K562 (cell line): ENCODE measurements around the gene ZBTB7A. TPM values are rescaled to one million over a fixed set of nuclear protein-coding genes. Genes with fewer than 3 reads are reported as not detected.

Source experiments
- ATAC-seq: fragments of 200-7000 bp; cut with Tn5 transposase; 3 replicates; pipeline ENCODE4 v1.9.1; 2020; ENCODE audit warnings: moderate library complexity
- BruUV-seq: library from RNA; stranded (reverse); fragments of 400-500 nt; replicated peaks from 2 replicates; lab custom pipeline; 2021; lab: Mats Ljungman, UMichigan
- CTCF ChIA-PET: fragments of 300-600 bp; formaldehyde crosslinking; extraction: SDS; loops from one replicate; lab custom pipeline; 2021; ENCODE audit warnings: low intra/inter-chr PET ratio; lab: Yijun Ruan, JAX
- POLR2A ChIA-PET: fragments of 300-600, 350-650 bp; sonication (Branson Sonifier 250); formaldehyde crosslinking; extraction: SDS; loops from one replicate; lab custom pipeline; 2021; ENCODE audit warnings: antibody characterized with exemption, inconsistent platforms; lab: Yijun Ruan, JAX
- DNase-seq, 4 experiments: peaks; one replicate each; pipeline versions ENCODE4 v3.0.0 to v3.0.0-alpha.2; 2011 to 2018; ENCODE audit warnings: low spot score in 3 of 4, mixed read lengths in 3 of 4; ENCODE audit errors: extremely low read depth in 1 of 4
- FAIRE-seq: peaks from 2 replicates; lab custom pipeline; 2011; peaks lifted over from hg19 to GRCh38; lab: Jason Lieb, UNC
- H2AFZ ChIP-seq: 2 replicates; pipeline ENCODE4 v1.6.0; 2011; ENCODE audit warnings: low read depth, low read length, control low read depth, inconsistent platforms
- H3K27ac ChIP-seq: fragments of 200-600 bp; 3 replicates; pipeline ENCODE4 v1.8.0; 2011; ENCODE audit warnings: low read depth, mild to moderate bottlenecking, control low read depth, inconsistent platforms, low read length, moderate library complexity, mixed read lengths; ENCODE audit errors: extremely low read depth
- H3K27me3 ChIP-seq, 2 experiments: fragments of 300-600 bp in 1 of 2; 2 replicates in 1 of 2; 3 replicates in 1 of 2; pipeline versions ENCODE4 v1.6.0 to v1.8.0; 2011; ENCODE audit warnings: inconsistent platforms in 2 of 2, low read length in 2 of 2, mild to moderate bottlenecking in 1 of 2, mixed read lengths in 1 of 2, moderate library complexity in 1 of 2; ENCODE audit not compliant: control insufficient read depth in 2 of 2, insufficient read depth in 2 of 2
- H3K36me3 ChIP-seq: fragments of 300-600 bp; 3 replicates; pipeline ENCODE4 v1.8.0; 2011; ENCODE audit warnings: mild to moderate bottlenecking, low read length, inconsistent platforms; ENCODE audit not compliant: control insufficient read depth, insufficient read depth
- H3K4me1 ChIP-seq, 2 experiments: fragments of 200-600 bp in 1 of 2; replicated peaks in 1 of 2; 2 replicates in 1 of 2; 3 replicates in 1 of 2; pipeline versions ENCODE4 v1.5.1 to v1.8.0; 2011; ENCODE audit warnings: inconsistent platforms in 2 of 2, low read length in 2 of 2, mild to moderate bottlenecking in 1 of 2, mixed read lengths in 1 of 2, moderate library complexity in 1 of 2; ENCODE audit not compliant: control insufficient read depth in 2 of 2, insufficient read depth in 2 of 2
- H3K4me2 ChIP-seq: 2 replicates; pipeline ENCODE4 v1.6.1; 2011; ENCODE audit warnings: low read length, control low read depth, inconsistent platforms, mixed read lengths; ENCODE audit not compliant: insufficient read depth
- H3K4me3 ChIP-seq: fragments of 200-600 bp; sonication (generic), shearing (Covaris generic); 2 replicates; pipeline ENCODE4 v1.5.1; 2016; ENCODE audit warnings: control low read depth, inconsistent platforms
- H3K79me2 ChIP-seq: fragments of 200-600 bp; 3 replicates; pipeline ENCODE4 v1.8.0; 2011; ENCODE audit warnings: low read length, inconsistent platforms; ENCODE audit not compliant: control insufficient read depth, insufficient read depth
- H3K9ac ChIP-seq, 2 experiments: 2 replicates each; pipeline versions ENCODE4 v1.6.0 to v1.6.1; 2011; ENCODE audit warnings: low read depth in 2 of 2, low read length in 2 of 2, control low read depth in 1 of 2, inconsistent platforms in 1 of 2, mild to moderate bottlenecking in 1 of 2, mixed read lengths in 1 of 2; ENCODE audit not compliant: insufficient read depth in 1 of 2
- H3K9me1 ChIP-seq: one replicate; pipeline ENCODE4 v1.6.0; 2011; ENCODE audit warnings: inconsistent platforms, mild to moderate bottlenecking, low read length, moderate library complexity; ENCODE audit not compliant: control insufficient read depth, insufficient read depth
- H3K9me3 ChIP-seq: replicated peaks from 2 replicates; pipeline ENCODE4 v1.5.1; 2011; ENCODE audit warnings: low read depth, low read length, inconsistent platforms; ENCODE audit not compliant: control insufficient read depth, insufficient read depth
- H4K20me1 ChIP-seq: replicated peaks from 2 replicates; pipeline ENCODE4 v1.6.1; 2011; ENCODE audit warnings: low read length, inconsistent platforms, mixed read lengths; ENCODE audit not compliant: control insufficient read depth, insufficient read depth
- HDAC3 ChIP-seq: fragments of 450-650 bp; IDR thresholded peaks from 2 replicates; pipeline ENCODE4 v1.6.1; 2018; ENCODE audit warnings: borderline replicate concordance, mild to moderate bottlenecking, moderate library complexity; ENCODE audit not compliant: partially characterized antibody
- ZFP36 ChIP-seq: fragments of 150-350 bp; IDR thresholded peaks from 2 replicates; pipeline ENCODE4 v1.6.1; 2018; ENCODE audit warnings: low read length, low read depth; ENCODE audit not compliant: partially characterized antibody
- WGBS: fragments of 100-300 bp; shearing (Covaris generic); methylation state at CpG from one replicate; pipeline ENCODE4 v1.1.6; 2016; ENCODE audit warnings: low coverage, mixed read lengths; ENCODE audit not compliant: insufficient coverage; ENCODE audit errors: missing lambda C conversion rate; 5-methylcytosine and 5-hydroxymethylcytosine counted together
- in situ Hi-C: fragments of 300-500 bp; cut with MboI; formaldehyde crosslinking; loops from 4 replicates; pipeline ENCODE4 v1.15.0; 2018; ENCODE audit warnings: inconsistent platforms, mixed read lengths
- intact Hi-C: fragments of 100-400 bp; cut with micrococcal nuclease; formaldehyde crosslinking; loops from 2 replicates; pipeline ENCODE4 v1.14.2; 2022
- polyA plus RNA-seq, 8 experiments: library from polyadenylated mRNA; depleted of rRNA in 4 of 8; stranded (reverse) in 5 of 8; unstranded in 3 of 8; fragments of >200 nt; fragmentation: Nextera tagmentation in 2 of 8; fragmentation: Illumina TruSeq in 1 of 8; extraction: Ambion mirVana in 2 of 8; extraction: Trizol in 1 of 8; gene quantifications; 2 replicates each; pipeline versions ENCODE4 v1.2.1 to v1.2.3, GENCODE V29; 2011 to 2014; ENCODE audit warnings: inconsistent platforms in 1 of 8, missing spikeins in 1 of 8
- total RNA-seq, 7 experiments: library from RNA; depleted of rRNA in 6 of 7; stranded (reverse); fragments of >200 nt in 6 of 7; fragmentation: Illumina TruSeq in 2 of 7; extraction: Trizol in 2 of 7; gene quantifications; 2 replicates each; pipeline versions ENCODE4 v1.2.1 to v1.2.3, GENCODE V29; 2011 to 2021; ENCODE audit warnings: low replicate concordance in 1 of 7
- TF ChIP-seq, protein P1 (sequence below): sonication (generic); formaldehyde crosslinking; IDR thresholded peaks from 2 replicates; pipeline ENCODE4 v1.8.0; 2022; ENCODE audit warnings: missing genetic modification reagents, mild to moderate bottlenecking, moderate library complexity, borderline replicate concordance

ZBTB7A gene
- total and polyA plus RNA-seq, 9 of the 15 experiments (the other 6 are each of a cell fraction or from before 2014, with no cell fraction given) = 0.11 to 34.0 (median 4.6) TPM

DNA sequence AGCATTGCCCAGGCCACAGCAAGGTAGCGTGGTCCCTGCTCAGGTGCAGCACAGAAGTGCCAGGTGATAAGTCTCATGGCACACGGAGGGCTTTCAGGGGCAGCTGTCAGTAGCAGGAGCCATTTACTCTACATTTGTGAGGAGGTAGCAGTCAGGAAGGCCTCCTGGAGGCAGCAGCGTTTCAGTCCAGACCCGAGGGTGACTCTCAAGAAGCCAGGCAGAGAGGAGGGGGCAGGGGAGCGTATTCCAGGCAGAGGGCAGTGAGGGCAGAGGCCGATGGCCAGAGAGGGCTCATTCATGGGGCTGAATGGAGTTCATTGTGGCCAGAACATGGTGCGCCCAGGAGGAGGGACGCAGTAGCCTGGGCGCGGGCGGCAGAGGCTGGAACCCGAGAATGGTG, 50.2 kb downstream of the ZBTB7A start:
- Histone ChIP-seq H3K4me1 (peaks cover 0 to 63% of the 10 kb centered on the region in 2 experiments; a peak in 2 of 5 replicates), H3K4me2 (no peak overlapping the region), H3K79me2 (peaks cover 28% of the 10 kb centered on the region), H3K4me3 (no peak overlapping the region), H3K9ac (no peak overlapping the region; a peak in 1 of 4 replicates), H2AFZ (no peak overlapping the region), H3K9me3 (no peaks in the 10 kb centered on the region), H4K20me1 (peaks cover 27% of the 10 kb centered on the region; the same call in 1 of the 2 replicates), H3K36me3 (peaks cover 61% of the 10 kb centered on the region; the same call in 1 of the 3 replicates), H3K9me1 (no peaks in the 10 kb centered on the region), H3K27me3 (no peaks in the 10 kb centered on the region), H3K27ac (no peak overlapping the region)
- TF ChIP-seq ZFP36 = peak; percentile 66
- no peak for TF ChIP-seq HDAC3
- TF ChIP-seq, protein P1, sequence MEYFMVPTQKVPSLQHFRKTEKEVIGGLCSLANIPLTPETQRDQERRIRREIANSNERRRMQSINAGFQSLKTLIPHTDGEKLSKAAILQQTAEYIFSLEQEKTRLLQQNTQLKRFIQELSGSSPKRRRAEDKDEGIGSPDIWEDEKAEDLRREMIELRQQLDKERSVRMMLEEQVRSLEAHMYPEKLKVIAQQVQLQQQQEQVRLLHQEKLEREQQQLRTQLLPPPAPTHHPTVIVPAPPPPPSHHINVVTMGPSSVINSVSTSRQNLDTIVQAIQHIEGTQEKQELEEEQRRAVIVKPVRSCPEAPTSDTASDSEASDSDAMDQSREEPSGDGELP (CRISPR knock-in tag) = no peak
- in situ Hi-C loops = no loop called here
- FAIRE-seq (no peak), ATAC-seq (no peak), DNase-seq (no peak)
- CTCF ChIA-PET = no interaction called here
- 88% methylated on average over 10 of the region's 12 CpGs for WGBS
- intact Hi-C loops = no loop called here
- POLR2A ChIA-PET = interaction anchor here (0.5 kb wide), 1 partner anchor 407 kb away, joined by 3 read pairs; no protein-coding TSS in a partner anchor
- BruUV-seq = no TSS peak
